GM18526 (cell line): ENCODE results near the gene FGGY.

ENCODE experiments used
- POLR2A ChIP-seq: IDR thresholded peaks from 3 replicates; pipeline ENCODE4 v1.6.1; 2011; ENCODE audit not compliant: insufficient read length; ENCODE audit errors: extremely low read depth

Gene FGGY

DNA sequence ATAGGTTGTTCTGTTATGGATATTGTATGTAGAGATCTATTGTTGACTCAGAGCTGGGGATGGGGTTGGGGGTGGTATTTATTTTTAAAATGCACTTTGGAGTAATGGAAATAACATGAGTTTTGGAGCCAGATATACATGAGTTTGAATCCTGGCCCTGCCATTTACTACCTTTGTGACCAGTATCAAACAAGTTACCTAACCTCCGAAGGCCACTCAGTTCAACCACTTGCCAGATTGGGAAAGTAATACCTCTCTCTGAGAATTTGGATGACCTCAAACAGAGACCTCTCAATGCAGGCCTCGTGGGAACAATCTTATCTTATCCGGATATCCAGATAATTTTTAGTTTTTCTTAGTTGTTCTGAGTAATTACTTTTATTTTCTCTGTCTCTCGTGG is 181.0 kb downstream of the FGGY start:
- TF ChIP-seq POLR2A: no peak

DNA sequence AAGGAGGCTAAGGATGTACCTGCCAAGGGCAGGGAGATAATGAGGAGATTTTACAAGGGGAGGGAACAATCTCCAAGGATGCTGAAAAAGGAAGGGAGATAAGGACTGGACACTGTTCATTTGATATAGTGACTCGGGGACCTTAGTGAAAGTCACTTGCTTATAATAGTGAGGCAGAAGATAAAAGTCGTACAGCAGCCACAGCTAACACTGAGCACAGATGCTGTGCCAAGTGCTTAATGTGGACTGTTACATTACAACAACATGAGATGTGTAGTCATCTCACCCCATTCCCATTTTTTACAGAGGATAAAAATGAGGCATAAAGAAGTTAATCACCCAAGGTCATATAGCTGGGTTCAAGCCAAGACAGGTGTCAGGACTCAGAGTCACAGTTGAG is 181.9 kb downstream of the FGGY start:
- no peak for TF ChIP-seq POLR2A

DNA sequence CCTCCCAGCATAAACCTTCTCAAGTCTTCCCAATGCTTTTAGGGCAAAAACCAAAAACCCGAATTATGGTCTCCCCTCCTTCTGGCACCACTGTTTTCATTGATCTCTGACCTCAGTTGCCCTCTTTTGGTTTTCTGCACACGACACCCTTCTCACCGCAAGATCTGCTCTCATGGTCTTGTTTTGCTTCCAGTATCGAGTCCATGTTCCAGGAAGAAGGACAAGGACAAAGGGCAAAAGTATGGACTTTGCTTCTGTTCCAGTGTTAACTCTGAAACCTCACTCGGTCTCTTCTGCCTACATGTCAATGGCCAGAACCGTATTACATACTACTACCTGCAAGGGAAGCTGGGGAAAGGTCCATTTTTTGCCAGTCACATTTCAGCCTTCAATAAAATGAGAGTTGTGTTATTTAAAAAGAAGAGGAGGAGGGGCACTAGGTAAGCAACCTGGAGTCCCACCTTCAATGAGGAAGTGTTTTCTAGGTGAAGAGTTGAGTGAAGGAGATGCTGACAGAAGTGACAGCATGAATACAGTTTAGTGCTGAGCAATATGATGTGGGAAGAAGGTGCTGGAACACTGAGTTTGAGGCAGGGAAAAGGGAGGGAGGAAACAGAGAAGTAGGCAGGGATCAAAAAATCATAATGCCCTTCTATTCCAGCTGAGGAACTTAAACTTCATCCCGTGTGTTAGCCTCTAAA is 183.4 kb downstream of the FGGY start:
- TF ChIP-seq POLR2A: no peak

DNA sequence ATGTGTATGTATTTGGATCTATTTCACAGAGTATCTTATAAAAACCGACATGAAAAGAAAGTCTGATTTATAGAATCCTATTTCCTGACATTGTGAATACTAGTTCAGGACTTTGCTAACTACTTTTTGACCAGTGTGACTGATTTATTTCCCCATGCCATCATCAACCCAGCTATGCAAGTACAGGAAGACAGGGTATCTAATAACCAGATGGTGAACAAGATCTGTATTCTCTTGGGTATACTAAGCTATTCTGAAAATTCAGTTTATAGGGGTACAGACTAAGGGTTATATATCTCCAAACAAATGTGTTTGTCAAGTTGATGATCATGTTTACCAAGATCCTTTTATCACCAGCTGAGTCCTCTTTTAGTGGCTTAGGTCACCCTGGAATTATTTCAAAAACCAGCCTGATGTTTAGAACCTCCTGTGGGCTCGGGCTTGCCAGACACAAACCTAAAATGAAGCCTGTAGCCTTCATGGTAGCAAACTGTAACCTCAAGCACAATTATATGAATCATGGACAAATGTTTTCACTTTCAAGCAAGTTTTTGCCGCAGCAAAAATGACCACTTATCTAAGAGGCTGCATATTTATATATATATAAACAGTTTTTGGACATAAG is 185.1 kb downstream of the FGGY start:
- no peak for TF ChIP-seq POLR2A

DNA sequence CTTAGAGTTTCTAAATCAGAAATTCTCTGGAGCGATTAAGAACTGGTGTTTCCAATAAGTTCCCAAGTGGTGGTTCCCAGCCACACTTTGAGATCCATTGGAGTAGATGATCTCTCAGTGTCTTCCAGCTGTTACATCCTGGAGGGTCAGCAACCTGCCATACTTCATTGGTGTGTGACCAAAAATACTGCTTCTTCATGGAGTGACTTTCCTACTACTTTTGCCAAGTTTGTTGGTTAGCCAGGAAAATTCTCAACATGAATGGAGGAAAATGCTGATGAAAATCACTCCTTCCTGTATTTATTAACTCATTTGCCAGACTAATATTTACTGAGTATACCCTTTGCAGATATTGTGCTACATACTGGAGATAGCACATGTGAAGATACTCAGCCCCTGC is 186.1 kb downstream of the FGGY start:
- no peak for TF ChIP-seq POLR2A

DNA sequence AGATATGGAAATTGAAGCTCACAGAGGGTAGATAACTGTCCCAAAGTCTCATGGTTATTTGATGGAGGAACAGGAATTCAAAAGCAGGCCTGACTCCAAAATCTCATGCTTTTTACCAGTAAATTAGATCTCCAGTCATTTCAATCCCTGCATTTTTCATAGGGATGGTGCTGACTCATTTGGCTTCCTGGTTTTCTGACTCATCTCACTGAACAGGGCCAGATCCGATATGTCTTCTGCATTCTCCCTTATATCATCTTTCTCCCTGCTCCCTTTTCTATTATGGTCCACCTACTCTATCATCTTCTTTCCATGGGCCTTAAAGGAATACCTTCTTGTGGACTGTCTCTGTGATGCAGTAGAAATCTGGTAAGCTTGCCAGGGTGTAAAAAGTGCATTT is 187.2 kb downstream of the FGGY start:
- no peak for TF ChIP-seq POLR2A

DNA sequence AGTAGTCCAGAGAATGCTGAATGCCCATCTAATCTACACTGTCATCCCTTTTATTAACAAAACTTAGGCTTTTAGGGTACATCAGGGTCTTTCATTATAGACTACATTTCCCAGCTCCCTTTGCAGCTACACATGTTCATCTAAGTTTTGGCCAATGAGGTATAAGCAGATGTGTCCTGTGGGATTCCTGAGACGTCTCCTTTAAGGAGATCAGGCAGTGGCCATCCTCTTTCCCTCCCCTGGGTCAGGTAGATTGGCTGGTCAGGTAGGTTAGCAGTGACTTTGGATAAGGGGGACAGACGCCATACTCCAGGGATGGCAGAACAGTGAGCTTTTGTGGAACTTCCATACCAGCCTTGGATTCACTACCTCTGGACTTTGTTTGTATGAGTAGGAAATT is 188.3 kb downstream of the FGGY start:
- no peak for TF ChIP-seq POLR2A

DNA sequence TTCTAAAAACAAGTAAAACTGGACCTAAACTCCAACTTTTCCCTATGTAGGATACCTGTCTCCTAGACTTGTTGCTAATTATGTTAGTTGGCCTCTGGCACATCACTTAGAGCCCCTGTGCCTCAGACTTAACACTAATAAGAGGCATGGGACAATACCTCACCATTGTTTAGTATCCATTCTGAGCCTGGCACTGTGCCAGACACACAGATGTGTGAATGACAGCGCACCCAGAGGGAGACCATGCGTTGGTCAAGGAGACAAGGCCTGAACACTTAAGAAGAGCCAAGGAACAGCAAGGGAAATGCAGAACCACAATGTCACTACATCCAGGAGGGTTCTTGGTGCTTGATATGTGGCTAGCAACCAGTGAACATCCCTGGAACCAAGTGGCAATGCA is 189.1 kb downstream of the FGGY start:
- no peak for TF ChIP-seq POLR2A

DNA sequence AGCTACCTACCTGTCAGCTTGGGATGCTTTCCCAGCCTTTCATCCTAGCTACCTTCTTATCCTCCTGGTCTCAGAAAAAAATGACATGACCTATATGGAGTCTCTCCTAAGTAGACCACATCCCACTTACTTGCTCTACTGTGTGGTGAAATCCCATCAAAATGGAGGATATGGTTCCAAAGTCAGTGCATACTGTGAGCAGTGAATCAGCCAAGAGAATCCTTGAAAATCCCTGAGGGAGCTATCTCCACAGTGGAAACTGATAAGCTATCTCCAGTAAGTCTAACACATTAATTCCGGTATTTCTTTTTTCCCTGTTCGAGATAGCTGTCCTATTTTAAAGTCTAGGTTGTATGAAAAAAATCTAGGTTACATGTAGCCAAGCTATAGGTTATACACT is 189.7 kb downstream of the FGGY start:
- TF ChIP-seq POLR2A: no peak

DNA sequence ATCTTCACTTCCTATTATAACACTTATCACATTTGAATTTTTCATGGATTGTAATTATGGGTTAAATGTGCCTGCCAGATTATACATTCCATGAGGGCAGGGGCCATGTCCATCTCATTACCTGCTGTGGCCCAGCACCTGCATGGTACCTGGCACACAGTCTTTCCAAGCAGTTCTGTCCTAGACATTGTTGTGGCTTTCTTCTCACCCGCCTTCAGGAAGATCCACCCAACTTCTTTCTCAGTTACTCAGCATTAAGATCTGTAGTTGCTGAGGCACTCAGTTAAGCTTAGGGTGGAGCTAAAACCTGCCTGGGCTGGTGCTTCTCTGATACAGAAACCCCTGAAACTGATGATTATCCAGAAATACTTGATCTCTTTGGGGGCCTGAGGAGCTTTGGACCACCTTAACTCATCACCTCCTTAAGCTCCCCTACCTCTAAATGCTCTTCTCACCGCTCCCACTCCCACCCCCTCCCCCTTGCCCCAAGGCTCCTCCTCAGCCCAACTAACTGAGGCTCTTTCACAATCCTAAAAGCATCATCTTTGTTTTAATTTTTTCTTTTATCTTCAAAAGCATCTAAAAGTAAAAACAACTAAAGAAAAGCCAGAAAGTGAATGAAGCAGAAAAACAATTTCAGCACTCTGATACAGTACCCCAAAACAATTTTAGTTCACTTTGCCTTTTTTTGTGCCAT is 190.6 kb downstream of the FGGY start:
- no peak for TF ChIP-seq POLR2A

DNA sequence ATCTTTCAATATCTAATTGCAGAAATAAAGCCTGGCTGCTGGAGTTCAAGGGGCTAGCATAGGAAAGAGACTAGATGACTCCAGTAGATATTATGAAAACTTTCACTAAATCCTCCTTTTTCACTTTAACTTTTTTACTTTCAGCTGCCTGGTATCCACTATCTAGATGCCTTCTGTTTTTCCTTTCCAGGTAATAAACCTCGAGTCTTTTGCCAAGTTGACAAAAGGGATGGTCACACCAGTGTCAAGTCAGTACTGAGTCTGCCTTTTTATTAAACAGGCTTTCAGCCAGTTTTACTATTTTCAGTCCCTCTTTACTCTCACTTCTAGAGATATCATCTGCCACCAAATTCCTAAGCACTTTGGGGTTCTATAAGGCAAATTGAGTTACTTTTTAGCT is 195.6 kb downstream of the FGGY start:
- no peak for TF ChIP-seq POLR2A

DNA sequence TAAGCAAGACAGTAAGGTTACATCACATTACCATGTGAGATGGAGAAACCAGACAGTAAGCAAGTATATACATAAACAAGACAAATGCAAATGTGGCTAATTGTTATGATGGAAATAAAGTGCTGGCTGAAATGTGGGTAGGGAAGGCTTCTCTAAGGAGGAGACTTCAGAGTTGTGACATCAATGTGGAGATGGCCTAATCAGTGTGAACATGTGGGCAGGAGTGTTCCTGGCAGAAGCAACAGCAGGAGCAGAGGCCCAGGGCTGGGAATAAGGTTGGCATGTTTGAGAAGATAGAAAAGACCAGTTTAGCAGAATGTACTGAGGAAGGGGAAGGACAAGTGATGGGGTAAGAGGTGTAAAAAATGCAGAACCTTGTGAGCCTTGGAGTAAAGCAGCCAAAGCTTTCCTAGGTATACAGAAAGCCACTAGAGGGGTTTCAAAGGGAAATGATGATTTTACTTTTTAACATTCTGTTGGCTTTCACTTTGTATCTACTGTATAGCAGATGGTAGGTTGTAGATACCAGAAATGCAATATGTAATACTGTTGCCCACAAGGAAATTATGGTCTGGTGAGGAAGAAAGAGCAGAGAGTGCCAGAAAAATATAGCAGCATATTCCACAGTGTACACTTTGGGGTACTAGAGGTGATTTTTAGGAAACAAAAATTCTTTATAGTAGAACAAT is 197.4 kb downstream of the FGGY start:
- TF ChIP-seq POLR2A: no peak

DNA sequence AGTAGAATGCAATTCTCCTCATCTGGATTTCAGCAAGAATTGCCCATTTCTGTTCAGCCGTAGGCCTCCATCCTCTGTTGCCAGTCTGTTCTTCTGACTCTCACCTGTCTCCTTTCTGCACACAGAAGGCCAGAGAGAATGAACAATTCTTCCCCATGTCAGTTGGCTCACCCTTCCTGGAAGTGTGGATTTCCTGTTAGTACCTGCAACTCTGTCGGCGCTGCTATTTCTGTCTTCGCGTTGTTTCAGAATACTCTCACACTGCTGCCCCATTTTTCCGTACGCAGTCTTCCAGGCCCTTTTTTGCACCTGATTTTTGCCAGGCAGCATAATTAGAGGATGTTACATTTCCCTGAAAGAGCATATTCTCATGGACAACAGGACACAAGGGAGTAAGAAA is 200.7 kb downstream of the FGGY start:
- no peak for TF ChIP-seq POLR2A

DNA sequence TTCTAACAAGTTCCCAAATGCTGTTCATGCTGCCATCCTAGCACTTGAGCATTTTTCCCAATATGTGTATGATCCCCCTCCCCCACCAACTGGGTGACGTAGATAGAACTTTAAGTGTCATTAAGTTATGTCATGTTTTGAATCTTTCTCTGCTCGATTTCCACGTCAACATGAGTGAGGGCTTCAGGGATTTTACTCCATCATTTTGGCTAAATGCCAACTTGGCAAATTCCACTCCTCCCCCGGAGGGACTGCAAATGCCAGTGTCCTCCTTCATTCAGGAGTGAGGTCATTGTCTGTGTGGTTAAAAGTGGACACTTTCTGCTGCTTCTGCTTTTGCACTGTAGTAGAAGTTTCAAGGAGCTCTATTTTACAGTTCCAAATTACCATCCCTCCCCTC is 201.7 kb downstream of the FGGY start:
- TF ChIP-seq POLR2A: no peak

DNA sequence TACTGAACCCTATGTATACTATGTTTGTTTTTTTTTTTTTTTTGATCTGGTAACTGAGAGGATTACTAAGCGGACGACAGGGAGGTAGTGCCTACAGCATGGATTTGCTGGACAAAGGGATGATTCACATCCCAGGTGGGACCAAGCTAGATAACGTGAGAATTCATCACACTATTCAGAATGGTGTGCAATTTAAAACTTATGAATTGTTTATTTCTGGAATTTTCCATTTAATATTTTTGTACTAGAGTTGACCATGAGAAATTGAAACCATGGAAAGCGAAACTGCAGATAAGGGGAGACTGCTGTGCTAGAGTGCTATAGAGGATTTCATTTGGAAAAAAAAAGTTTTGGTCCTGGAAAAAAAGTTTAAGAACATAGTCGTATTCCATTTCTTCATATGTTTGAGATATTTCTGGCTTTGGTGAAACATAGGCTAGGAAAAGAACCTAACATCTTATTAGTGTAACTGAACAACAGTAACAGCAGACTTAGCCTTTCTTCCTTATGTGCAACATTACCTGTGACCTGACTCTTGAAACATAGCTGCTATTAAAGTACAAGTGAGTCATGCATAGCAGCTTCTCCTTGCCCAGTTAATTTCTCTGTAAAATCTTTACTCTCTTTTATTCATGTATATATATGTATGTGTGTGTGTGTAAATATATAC is 202.5 kb downstream of the FGGY start:
- no peak for TF ChIP-seq POLR2A
